Central memory CD8-positive, alpha-beta T cell (primary cell): ENCODE measurements around the gene CAPN2.
"Not testable (repeated sequence)": the region's sequence is repeated elsewhere in the genome, so short reads cannot be mapped to it uniquely, and the experiment has no call there.

Source experiments
- ATAC-seq: fragments of 150-1000 bp; cut with Tn5 transposase; replicated peaks from 2 replicates; pipeline ENCODE4 v1.10.0; 2022; ENCODE audit warnings: mild to moderate bottlenecking, moderate FRiP score, moderate number of reproducible peaks; ENCODE audit not compliant: poor library complexity, severe bottlenecking; ENCODE audit errors: extremely low read depth
- DNase-seq, 2 donors: peaks; one replicate each; pipeline ENCODE4 v3.0.0; 2021; ENCODE audit warnings: low spot score in 2 of 2
- H3K27ac Mint-ChIP-seq: one replicate; pipeline ENCODE4 v1.8.0; 2022; ENCODE audit warnings: low read depth, mild to moderate bottlenecking, moderate library complexity, mixed read lengths
- H3K27me3 Mint-ChIP-seq: one replicate; pipeline ENCODE4 v1.8.0; 2022; ENCODE audit warnings: mixed read lengths
- H3K36me3 Mint-ChIP-seq: one replicate; pipeline ENCODE4 v1.8.0; 2022; ENCODE audit warnings: mild to moderate bottlenecking, moderate library complexity, mixed read lengths; ENCODE audit not compliant: insufficient read depth
- H3K4me1 Mint-ChIP-seq: one replicate; pipeline ENCODE4 v1.8.0; 2022; ENCODE audit warnings: mixed read lengths
- H3K4me3 Mint-ChIP-seq: one replicate; pipeline ENCODE4 v1.8.0; 2022; ENCODE audit warnings: mild to moderate bottlenecking, moderate library complexity, mixed read lengths
- H3K9me3 Mint-ChIP-seq: one replicate; pipeline ENCODE4 v1.8.0; 2022; ENCODE audit warnings: mixed read lengths

The CAPN2 gene

DNA sequence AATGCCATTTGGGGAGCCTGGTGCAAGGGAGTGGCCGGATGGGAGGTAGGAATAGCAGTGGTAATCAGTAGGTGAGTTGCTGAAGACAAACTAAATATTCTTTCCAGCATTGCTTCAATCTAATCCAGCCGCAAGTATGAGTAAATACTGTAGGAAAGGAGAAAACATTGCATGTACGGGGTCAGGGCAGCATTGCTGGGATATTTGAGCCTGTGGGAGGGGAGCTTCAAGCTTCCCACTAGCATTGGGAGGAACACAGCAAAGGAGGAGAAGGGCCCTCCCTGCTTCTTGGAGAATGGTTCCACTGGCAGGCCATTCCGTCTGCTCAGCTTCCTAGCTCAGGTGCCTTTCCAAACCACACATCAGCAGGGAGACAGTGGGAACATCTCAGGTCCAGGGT lies 15.2 kb downstream of the CAPN2 start:
- no peaks in the 10 kb centered on the region for H3K9me3 Mint-ChIP-seq
- no peaks in the 10 kb centered on the region for H3K27me3 Mint-ChIP-seq
- ATAC-seq (no peak), DNase-seq (no peak)
- peak overlapping the region; percentile 27 for H3K4me3 Mint-ChIP-seq
- peaks cover 33% of the 10 kb centered on the region for H3K36me3 Mint-ChIP-seq
- peak overlapping the region; percentile 95 for H3K27ac Mint-ChIP-seq
- H3K4me1 Mint-ChIP-seq, result peaks cover 86% of the 10 kb centered on the region

- Mint-ChIP-seq H3K27ac (peak overlapping the region; percentile 95), H3K36me3 (peaks cover 34% of the 10 kb centered on the region), H3K27me3 (no peaks in the 10 kb centered on the region), H3K9me3 (no peaks in the 10 kb centered on the region), H3K4me3 (no peak overlapping the region), H3K4me1 (peaks cover 90% of the 10 kb centered on the region)
- no peak for DNase-seq
- ATAC-seq, result no peak
Measured at GRCh38 chr1:223729906-223730305, 17.6 kb downstream of the CAPN2 start.

DNA sequence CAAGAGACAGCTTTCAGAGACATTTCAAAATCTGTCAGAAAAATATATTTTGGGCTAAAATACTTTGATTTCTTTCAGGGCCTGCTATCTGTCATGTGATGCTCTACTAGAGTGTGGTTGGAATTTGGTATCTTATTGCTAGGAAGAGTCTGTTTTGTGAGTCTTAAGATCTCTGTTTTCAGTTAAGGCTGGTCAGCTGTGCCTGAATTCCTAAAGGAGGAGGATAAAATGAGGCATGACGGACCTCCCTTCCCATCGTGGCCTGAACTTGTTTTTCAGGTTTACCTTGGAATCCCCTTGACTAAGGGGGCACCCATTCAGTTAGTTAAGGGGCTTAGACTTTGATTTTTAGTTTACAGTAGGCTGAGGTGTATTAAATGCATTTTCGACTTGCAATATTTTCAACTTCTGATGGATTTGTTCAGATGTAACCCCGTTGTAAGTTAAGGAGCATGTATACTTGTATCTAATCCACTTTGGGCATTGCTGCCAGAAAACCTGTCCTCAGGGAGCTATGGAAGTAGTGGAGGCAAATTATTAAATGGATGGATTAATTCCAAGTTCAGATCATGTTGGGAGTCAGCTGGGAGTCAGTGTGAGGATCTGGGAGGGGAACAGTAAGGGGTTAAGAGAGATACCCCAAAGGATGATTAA lies 18.3 kb downstream of the CAPN2 start:
- no peaks in the 10 kb centered on the region for H3K9me3 Mint-ChIP-seq
- H3K36me3 Mint-ChIP-seq, result peaks cover 34% of the 10 kb centered on the region
- DNase-seq (no peak), ATAC-seq (no peak)
- peaks cover 85% of the 10 kb centered on the region for H3K4me1 Mint-ChIP-seq
- no peak overlapping the region for H3K4me3 Mint-ChIP-seq
- no peaks in the 10 kb centered on the region for H3K27me3 Mint-ChIP-seq
- H3K27ac Mint-ChIP-seq, result peak overlapping the region; percentile 95

- Mint-ChIP-seq H3K27me3 (no peaks in the 10 kb centered on the region), H3K4me3 (no peak overlapping the region), H3K36me3 (peaks cover 32% of the 10 kb centered on the region), H3K9me3 (no peaks in the 10 kb centered on the region), H3K4me1 (peaks cover 83% of the 10 kb centered on the region), H3K27ac (peak overlapping the region; percentile 95)
- no peak for ATAC-seq
- DNase-seq, result no peak
Measured at GRCh38 chr1:223731133-223731770, 18.9 kb downstream of the CAPN2 start.

GRCh38 chr1:223732993-223733798 lies 20.9 kb downstream of the CAPN2 start:
- peaks cover 69% of the 10 kb centered on the region for H3K4me1 Mint-ChIP-seq
- peaks cover 26% of the 10 kb centered on the region for H3K36me3 Mint-ChIP-seq
- peak overlapping the region; percentile 95 for H3K27ac Mint-ChIP-seq
- DNase-seq (no peak), ATAC-seq (no peak)
- no peak overlapping the region for H3K4me3 Mint-ChIP-seq
- H3K9me3 Mint-ChIP-seq, result no peaks in the 10 kb centered on the region
- no peaks in the 10 kb centered on the region for H3K27me3 Mint-ChIP-seq

DNA sequence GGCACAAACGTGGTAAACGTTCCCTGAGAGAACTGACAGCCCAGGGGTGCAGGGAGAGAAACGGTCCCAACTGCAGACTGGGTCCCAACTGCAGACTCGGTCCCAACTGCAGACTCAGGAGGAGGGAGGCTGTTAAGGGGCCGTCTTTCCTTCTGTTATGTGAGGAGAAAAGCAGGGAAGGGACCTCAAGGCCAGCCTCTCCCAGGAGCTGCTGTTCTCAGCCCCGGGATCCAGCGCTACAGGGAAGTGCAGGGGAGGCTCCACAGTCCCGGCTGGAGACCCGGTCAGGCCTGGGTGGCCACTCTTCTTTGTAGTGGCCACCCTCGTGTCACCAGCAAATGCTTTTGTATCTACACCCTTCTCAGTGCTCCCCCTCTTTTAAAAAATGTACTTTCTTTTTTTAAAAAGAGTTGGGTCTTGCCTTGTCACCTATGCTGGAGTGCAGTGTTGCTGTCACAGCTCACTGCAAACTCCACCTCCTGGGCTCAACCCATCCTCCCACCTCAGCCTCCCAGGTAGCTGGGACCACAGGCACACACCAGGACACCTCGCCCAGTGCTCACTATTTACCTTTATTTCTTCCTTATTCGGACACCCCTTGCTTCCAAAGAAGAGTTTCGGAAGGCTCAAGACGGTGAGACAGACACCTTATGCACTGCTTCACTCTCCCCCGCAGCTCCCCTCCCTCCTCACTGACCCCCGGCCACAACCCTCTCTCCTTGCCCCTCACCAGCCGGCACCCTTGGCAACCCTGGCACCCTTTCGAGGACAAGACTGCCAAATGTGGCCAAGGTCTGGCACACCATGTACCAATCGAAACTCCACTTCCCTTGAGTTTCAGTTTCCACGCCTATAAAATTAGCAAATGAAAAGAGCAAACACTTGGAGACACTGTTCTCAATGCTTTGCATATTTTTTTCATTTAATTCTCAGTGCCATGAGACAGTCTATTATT lies 21.8 kb downstream of the CAPN2 start:
- Mint-ChIP-seq H3K27me3 (no peaks in the 10 kb centered on the region), H3K9me3 (no peaks in the 10 kb centered on the region), H3K27ac (peak overlapping the region; percentile 95), H3K4me3 (no peak overlapping the region), H3K36me3 (peaks cover 29% of the 10 kb centered on the region), H3K4me1 (peaks cover 59% of the 10 kb centered on the region)
- ATAC-seq (no peak), DNase-seq (no peak)

DNA sequence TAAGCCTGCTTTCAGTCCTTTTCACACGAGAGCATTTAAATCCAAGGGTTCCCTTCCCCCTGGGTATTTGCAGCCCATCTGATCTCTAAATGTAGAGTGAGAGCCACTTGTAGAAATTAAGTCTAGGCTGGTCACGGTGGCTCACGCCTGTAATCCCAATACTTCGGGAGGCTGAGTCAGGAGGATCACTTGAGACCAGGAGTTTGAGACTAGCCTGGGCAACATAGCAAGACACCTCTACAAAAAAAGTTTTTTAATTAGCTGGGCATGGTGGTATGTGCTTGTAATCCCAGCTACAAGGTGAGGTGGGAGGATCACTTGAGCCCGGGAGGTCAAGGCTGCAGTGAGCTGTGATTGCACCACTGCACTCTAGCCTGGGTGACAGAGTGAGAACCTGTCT lies 24.3 kb downstream of the CAPN2 start:
- H3K27me3 Mint-ChIP-seq, H3K4me3 Mint-ChIP-seq, ATAC-seq, DNase-seq, H3K9me3 Mint-ChIP-seq: not testable (repeated sequence)
- H3K4me1 Mint-ChIP-seq, result peaks cover 40% of the 10 kb centered on the region
- peaks cover 35% of the 10 kb centered on the region for H3K36me3 Mint-ChIP-seq
- H3K27ac Mint-ChIP-seq, result peak overlapping the region; percentile 78

DNA sequence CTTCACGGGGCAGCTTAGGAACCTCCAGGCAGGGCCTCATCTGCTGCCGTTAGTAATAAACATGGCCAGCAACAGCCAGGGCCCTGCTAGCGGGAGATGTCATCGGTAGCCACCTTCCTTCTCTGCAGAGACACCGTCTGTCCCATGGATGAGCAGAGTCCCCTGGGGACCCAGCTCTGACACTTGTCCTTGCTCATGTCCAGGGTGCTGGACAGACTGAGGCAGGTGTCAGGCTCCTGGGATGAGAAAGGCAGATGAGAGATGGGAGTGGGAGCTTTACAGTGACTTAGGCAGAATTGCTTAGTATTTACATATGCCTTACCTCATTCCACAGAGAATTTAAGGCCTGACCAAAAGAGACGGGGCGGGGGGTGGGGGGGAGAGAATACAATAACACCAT lies 25.0 kb downstream of the CAPN2 start:
- H3K4me1 Mint-ChIP-seq, result peaks cover 35% of the 10 kb centered on the region
- no peaks in the 10 kb centered on the region for H3K9me3 Mint-ChIP-seq
- H3K27ac Mint-ChIP-seq, result peak overlapping the region; percentile 78
- no peak for DNase-seq
- H3K36me3 Mint-ChIP-seq, result peaks cover 37% of the 10 kb centered on the region
- ATAC-seq, result no peak
- no peaks in the 10 kb centered on the region for H3K27me3 Mint-ChIP-seq
- H3K4me3 Mint-ChIP-seq, result no peak overlapping the region

GRCh38 chr1:223738465-223739365 lies 26.4 kb downstream of the CAPN2 start:
- ATAC-seq (no peak), DNase-seq (no peak)
- H3K27me3 Mint-ChIP-seq, result no peaks in the 10 kb centered on the region
- peaks cover 31% of the 10 kb centered on the region for H3K36me3 Mint-ChIP-seq
- no peak overlapping the region for H3K4me3 Mint-ChIP-seq
- no peaks in the 10 kb centered on the region for H3K9me3 Mint-ChIP-seq
- peak overlapping the region; percentile 36 for H3K27ac Mint-ChIP-seq
- H3K4me1 Mint-ChIP-seq, result peaks cover 31% of the 10 kb centered on the region

- Mint-ChIP-seq H3K9me3 (no peaks in the 10 kb centered on the region), H3K27ac (peak overlapping the region; percentile 36), H3K4me3 (no peak overlapping the region), H3K4me1 (peaks cover 28% of the 10 kb centered on the region), H3K36me3 (peaks cover 33% of the 10 kb centered on the region), H3K27me3 (no peaks in the 10 kb centered on the region)
- DNase-seq (no peak), ATAC-seq (no peak)
Measured at GRCh38 chr1:223739366-223740037, 27.2 kb downstream of the CAPN2 start.
